Limb (tissue), 2 donors: Measurements from ENCODE around the gene MYO1D.
"Not testable (repeated sequence)": the region's sequence is repeated elsewhere in the genome, so short reads cannot be mapped to it uniquely, and the experiment has no call there.

ENCODE experiments used
- DNase-seq, 2 donors: peaks; one replicate each; pipeline ENCODE4 v3.0.0-alpha.2; 2016; ENCODE audit errors: extremely low spot score in 2 of 2

MYO1D gene

GRCh38 chr17:32467949-32468348, 409.0 kb downstream of the MYO1D start:
- no peak for DNase-seq

GRCh38 chr17:32464374-32464773, 412.6 kb downstream of the MYO1D start:
- DNase-seq: no peak

- DNase-seq: no peak
Measured at GRCh38 chr17:32463304-32463703, 413.6 kb downstream of the MYO1D start.

- DNase-seq: peak in 1 of 2 donors; percentile 68
Measured at GRCh38 chr17:32461853-32462617, 414.9 kb downstream of the MYO1D start.

GRCh38 chr17:32461498-32461852, 415.4 kb downstream of the MYO1D start:
- DNase-seq: no peak

- DNase-seq: no peak
Measured at GRCh38 chr17:32460054-32460453, 416.9 kb downstream of the MYO1D start.

GRCh38 chr17:32458371-32458770, 418.6 kb downstream of the MYO1D start:
- DNase-seq: no peak

GRCh38 chr17:32453370-32453769, 423.6 kb downstream of the MYO1D start:
- no peak for DNase-seq

- no peak for DNase-seq
Measured at GRCh38 chr17:32452281-32452680, 424.6 kb downstream of the MYO1D start.

GRCh38 chr17:32451879-32452278, 425.0 kb downstream of the MYO1D start:
- no peak for DNase-seq

GRCh38 chr17:32450379-32450778, 426.5 kb downstream of the MYO1D start:
- not testable (repeated sequence) for DNase-seq

- no peak for DNase-seq
Measured at GRCh38 chr17:32449963-32450362, 427.0 kb downstream of the MYO1D start.

GRCh38 chr17:32446949-32447348, 430.0 kb downstream of the MYO1D start:
- no peak for DNase-seq

GRCh38 chr17:32445971-32446370, 431.0 kb downstream of the MYO1D start:
- DNase-seq: no peak

GRCh38 chr17:32445497-32445896, 431.4 kb downstream of the MYO1D start:
- no peak for DNase-seq

- DNase-seq: no peak
Measured at GRCh38 chr17:32445074-32445415, 431.9 kb downstream of the MYO1D start.

- peak; percentile 95 to 99 for DNase-seq
Measured at GRCh38 chr17:32444301-32445073, 432.4 kb downstream of the MYO1D start, which contains the start of gene PSMD11. Gene PSMD11 (plus strand): TSS chr17:32444510. CDS start chr17:32444524, 14 bp downstream.

- DNase-seq: no peak
Measured at GRCh38 chr17:32443827-32444300, 433.1 kb downstream of the MYO1D start.
